Upper lobe of left lung (tissue), 4 donors: ENCODE measurements around the gene SEC61G.

Source experiments
- CTCF ChIP-seq, 6 experiments: fragments of 450-650 bp in 4 of 6; fragments of 200-600 bp in 2 of 6; sonication (generic) in 2 of 6; IDR thresholded peaks; one replicate each; pipeline ENCODE4 v1.5.1; 2016 to 2019; ENCODE audit warnings: antibody characterized with exemption in 6 of 6
- POLR2AphosphoS5 ChIP-seq, 2 donors: sonication (generic); formaldehyde crosslinking; IDR thresholded peaks; one replicate each; pipeline ENCODE4 v1.5.1; 2017; ENCODE audit warnings: antibody characterized with exemption in 2 of 2

GRCh38 chr7:54802114-54802513 is 43.1 kb upstream of the SEC61G start:
- no peak for TF ChIP-seq CTCF (IDR thresholded peaks at IDR 0.05)
- TF ChIP-seq POLR2AphosphoS5 (IDR thresholded peaks at IDR 0.05), result no peak
